NCI-H748 treated with DMSO at 0.1 percent for 48 hours (cell line): ENCODE data around the gene IRAK3.
"Not testable (repeated sequence)": the region's sequence is repeated elsewhere in the genome, so short reads cannot be mapped to it uniquely, and the experiment has no call there.

Experiments
- DNase-seq: peaks from one replicate; lab custom pipeline; 2025; lab: John Stamatoyannopoulos, UW

IRAK3 gene

DNA sequence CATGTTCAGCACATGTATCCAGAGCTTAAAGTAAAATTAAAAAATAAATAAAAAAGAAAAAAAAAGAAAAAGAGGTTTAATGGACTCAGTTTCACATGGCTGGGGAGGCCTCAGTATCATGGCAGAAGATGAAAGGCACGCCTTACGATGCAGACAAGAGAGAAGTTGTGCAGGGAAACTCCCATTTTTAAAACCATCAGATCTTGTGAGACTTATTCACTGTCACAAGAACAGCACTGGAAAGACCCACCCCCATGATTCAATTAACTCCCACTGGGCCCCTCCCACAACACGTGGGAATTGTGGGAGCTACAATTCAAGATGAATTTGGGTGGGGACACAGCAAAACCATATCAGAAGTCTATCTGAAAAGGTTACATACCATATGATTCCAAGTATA, 24.0 kb downstream of the IRAK3 start:
- not testable (repeated sequence) for DNase-seq

DNA sequence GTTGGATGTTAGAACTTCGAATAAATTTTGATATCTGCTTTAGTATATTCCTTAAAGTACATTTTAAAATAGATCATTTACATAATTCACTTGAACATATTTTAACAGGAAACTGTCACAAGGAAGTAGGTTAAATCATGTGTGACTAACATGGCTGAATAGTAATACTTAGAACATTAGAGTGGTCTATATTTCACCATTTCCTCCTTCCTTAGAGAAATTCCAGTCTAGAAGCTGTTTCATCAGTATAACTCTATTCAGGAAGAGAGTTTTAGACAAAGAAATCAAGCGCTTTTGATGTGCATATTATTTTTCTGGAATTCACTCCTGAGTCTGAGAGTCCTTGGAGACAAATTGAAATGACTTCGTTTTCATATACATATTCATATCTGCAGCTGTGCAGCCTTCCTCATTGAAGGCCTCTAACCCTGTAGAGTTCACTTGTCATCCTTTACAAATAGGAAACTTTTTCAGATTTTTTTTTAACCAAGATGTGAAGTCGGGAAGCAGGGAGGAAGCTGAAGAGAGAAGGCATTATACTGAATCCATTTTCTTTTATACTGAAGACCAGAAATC, 28.4 kb downstream of the IRAK3 start:
- no peak for DNase-seq

- no peak for DNase-seq
Measured at GRCh38 chr12:66228462-66228861, 39.4 kb downstream of the IRAK3 start.

- DNase-seq, result no peak
Measured at GRCh38 chr12:66232263-66232662, 43.2 kb downstream of the IRAK3 start.

GRCh38 chr12:66234037-66234693, 45.2 kb downstream of the IRAK3 start:
- DNase-seq, result peak; percentile 59

DNA sequence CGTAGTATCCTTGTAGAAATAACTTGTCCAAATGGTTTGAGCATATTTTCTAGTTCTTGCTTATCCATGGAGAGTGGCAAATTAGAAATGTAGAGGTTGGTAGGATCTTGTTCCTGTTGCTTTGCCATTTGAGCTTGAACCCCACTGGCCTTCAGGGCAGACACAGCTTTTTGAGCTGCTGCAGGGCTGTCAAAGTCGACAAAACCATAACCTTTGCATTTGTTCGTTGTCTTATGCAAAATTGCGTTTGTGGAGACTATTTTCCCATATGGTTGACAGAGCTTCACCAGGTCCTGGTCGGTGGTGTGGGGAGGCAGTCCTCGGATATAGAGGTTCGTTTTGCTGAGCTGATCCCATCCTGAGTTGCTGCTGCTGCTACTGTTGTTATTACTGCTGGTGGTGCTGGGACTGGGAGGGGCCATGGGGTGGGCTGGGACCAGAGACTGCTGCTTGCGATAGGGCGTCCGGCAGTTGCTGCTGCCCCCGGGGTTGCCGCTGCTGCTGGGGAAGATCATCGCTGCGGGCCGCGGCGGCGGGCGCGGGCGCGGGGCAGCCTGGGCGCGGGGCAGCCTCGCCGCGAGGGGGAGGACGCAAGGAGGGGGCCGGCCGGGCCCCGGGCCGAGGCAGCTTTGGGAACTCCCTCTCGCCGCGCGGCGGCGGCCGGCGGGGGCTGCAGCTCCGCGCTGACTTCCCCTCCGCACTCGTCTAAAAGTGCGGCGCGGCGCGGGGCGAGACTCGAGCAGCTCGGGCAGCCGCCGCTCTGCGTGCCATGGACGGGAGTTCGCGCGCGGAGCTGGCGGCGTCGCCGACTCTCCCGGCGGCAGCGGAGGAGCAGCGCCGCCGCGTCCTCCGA, 46.0 kb downstream of the IRAK3 start:
- DNase-seq, result not testable (repeated sequence)

DNA sequence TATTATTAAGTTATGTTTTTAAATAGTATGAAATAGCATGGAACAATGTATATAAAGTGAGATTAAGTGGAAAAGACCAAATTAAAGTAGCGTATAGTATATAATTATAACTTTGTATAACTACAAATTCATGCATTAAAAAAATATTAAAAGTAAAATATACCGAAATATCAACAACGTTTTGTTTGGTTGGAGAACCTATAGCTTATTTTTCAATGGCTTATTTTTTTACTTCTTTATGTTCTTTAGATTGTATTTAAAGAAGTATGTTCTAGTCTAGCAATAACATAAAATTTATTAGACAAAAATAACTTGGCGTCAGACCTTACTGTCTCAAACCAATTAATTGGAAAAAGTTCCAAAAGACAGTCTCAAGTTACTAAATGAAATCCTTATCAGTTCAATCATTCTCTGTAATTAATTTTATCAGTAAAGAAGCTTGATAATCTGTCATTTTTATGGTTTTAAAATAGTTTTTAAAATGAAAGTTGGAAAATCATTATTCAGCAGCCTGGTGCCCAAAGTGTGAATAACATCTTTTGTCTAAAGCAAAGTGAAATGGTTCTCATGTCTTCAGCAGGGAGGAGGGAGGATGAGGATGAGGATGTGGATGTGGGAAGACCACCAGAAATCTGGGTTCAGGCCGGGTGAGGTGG, 46.7 kb downstream of the IRAK3 start:
- DNase-seq, result no peak

DNA sequence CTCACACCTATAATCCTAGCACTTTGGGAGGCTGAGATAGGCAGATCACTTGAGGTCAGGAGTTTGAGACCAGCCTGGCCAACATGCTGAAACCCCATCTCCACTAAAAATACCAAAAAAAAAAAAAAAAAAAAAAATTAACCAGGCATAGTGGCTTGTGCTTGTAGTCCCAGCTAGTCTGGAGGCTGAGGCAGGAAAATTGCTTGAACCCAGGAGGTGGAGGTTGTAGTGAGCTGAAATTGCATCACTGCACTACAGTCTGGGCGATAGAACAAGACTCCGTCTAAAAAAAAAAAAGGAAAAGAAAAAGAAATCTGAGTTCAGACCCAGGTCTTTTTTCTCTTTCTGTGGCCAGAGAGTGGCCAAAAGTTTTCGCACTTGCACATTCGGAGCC, 47.3 kb downstream of the IRAK3 start:
- DNase-seq, result not testable (repeated sequence)

- no peak for DNase-seq
Measured at GRCh38 chr12:66236969-66237368, 48.0 kb downstream of the IRAK3 start.

DNA sequence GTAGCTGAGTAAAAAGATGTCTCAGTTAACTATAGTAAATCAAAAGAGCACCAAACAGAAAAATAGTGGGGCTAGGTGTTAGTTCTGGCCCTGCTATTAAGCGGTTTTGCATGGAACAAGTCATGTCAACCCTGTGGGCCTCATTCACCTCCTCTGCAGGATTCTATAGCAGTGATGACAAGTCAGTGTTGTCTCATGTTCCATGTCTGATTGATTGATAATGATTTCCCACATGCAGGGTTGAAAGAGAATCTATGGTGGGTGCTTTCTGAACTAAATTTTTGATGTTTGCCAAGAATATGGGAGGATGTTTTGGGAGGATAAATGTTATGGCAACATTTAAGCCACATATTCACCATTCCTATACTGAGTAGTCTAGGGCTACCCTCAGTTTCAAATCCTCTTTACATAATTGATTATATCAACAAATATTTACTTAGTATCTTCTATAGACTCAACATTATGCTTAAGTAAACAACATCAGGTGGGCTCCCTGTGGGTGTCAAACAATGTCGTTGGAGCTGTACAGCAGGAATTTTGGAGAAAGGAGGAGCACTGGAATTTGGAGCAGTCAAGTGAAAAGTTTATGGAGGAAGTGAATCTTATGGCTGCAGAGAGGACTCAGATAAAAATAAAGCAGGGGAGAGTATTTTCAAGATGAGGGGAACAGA, 48.6 kb downstream of the IRAK3 start:
- no peak for DNase-seq

DNA sequence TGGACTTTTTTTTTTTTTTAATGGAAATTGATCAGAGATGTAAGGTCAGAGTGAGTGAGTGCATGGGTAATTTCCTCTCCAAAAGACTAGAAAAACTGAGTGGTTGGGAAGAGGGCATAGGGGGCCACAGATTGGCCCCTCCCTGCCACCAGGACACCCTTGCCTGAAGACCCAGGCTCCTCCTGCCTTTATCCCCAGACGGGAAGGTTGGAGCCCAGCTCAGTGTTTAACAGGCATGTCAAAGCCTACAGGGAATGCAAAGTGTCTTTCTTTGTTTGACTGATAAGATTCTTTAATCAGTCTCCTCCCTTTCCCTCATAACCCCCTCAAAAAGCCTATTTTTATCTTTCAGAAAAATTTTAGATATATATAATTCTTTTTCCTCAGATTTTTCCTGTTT, 50.3 kb downstream of the IRAK3 start:
- no peak for DNase-seq

- DNase-seq, result no peak
Measured at GRCh38 chr12:66240096-66240820, 51.2 kb downstream of the IRAK3 start.

- no peak for DNase-seq
Measured at GRCh38 chr12:66241061-66242043, 52.3 kb downstream of the IRAK3 start.

DNA sequence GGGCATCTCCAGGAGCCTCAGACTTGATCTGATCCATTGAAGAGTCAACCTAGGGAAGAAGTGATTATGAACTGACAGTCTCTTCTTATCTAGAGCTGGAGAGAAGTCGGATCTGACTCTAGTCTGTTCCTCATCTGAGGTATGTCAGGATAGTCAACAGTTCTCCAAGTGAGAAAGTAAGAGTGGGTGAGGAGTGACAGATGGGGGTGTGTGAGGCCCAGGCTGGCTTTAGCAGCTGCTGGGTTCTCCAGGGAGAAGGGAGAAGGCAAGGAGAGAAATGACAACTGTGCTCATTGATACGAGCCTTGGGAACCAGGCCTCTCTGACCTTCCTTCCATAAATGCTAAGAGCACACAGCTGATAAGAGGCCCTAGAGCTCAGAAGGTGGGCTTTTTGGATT, 53.3 kb downstream of the IRAK3 start:
- DNase-seq, result no peak

DNA sequence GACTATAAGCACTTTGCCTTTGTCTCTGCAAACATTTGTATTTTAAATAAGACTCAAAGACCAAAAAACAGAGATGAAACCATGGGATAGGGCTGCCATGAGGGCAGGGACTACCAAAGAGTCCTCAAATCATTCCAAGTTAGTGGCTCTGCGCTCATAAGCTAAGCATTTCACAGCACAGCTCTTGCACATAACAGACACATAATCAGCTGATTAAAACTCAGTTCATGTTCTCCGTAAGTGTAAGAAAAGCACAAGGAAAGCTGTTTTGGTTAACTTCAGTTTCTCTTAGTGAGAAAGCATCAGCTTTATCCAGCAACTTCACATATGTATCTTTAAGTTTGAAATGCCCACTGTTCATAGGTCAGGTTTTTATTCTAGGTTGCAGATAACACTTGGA, 54.9 kb downstream of the IRAK3 start:
- DNase-seq, result no peak

- no peak for DNase-seq
Measured at GRCh38 chr12:66244446-66244845, 55.4 kb downstream of the IRAK3 start.

DNA sequence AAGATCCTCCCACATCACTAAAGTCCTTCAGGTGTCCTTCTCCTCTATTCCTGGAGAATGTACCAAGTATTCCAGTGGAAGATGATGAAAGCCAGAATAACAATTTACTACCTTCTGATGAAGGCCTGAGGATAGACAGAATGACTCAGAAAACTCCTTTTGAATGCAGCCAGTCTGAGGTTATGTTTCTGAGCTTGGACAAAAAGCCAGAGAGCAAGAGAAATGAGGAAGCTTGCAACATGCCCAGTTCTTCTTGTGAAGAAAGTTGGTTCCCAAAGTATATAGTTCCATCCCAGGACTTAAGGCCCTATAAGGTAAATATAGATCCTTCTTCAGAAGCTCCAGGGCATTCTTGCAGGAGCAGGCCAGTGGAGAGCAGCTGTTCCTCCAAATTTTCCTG, 58.7 kb downstream of the IRAK3 start:
- DNase-seq, result no peak

- no peak for DNase-seq
Measured at GRCh38 chr12:66251049-66251448, 62.0 kb downstream of the IRAK3 start.

GRCh38 chr12:66252771-66253170, 63.8 kb downstream of the IRAK3 start:
- no peak for DNase-seq

GRCh38 chr12:66255737-66256136, 66.7 kb downstream of the IRAK3 start:
- DNase-seq, result no peak
